HG02943 (cell line): ENCODE measurements around the gene SYNPO2L.
A peak's percentile ranks its signal among the peaks of the same experiment; 100 is the strongest.

Experiments
- ATAC-seq: cut with Tn5 transposase; IDR thresholded peaks from one replicate; pipeline ENCODE4 v1.9.1; 2021; ENCODE audit warnings: mild to moderate bottlenecking, low read depth, moderate library complexity; ENCODE audit not compliant: unreplicated experiment

The SYNPO2L gene

GRCh38 chr10:73649876-73650536 lies 5.8 kb downstream of the SYNPO2L start:
- no peak for ATAC-seq

- no peak for ATAC-seq
Measured at GRCh38 chr10:73648975-73649829, 6.6 kb downstream of the SYNPO2L start.

- no peak for ATAC-seq
Measured at GRCh38 chr10:73647875-73648651, 7.8 kb downstream of the SYNPO2L start.

GRCh38 chr10:73647211-73647874 lies 8.5 kb downstream of the SYNPO2L start:
- ATAC-seq, result no peak

GRCh38 chr10:73646598-73647041 lies 9.2 kb downstream of the SYNPO2L start:
- no peak for ATAC-seq

GRCh38 chr10:73645251-73645650 lies 10.6 kb downstream of the SYNPO2L start:
- ATAC-seq, result no peak

GRCh38 chr10:73644767-73645166 lies 11.1 kb downstream of the SYNPO2L start:
- ATAC-seq, result no peak

GRCh38 chr10:73644015-73644743 lies 11.7 kb downstream of the SYNPO2L start:
- no peak for ATAC-seq

- ATAC-seq, result no peak
Measured at GRCh38 chr10:73643362-73643761, 12.5 kb downstream of the SYNPO2L start.

GRCh38 chr10:73641328-73642060 lies 14.3 kb downstream of the SYNPO2L start, which contains the start of gene MYOZ1:
Gene MYOZ1 (minus strand): TSS chr10:73641474. CDS start chr10:73640017, 1,457 bp downstream.
- no peak for ATAC-seq

GRCh38 chr10:73639286-73639685 lies 16.5 kb downstream of the SYNPO2L start:
- ATAC-seq, result no peak

- ATAC-seq, result no peak
Measured at GRCh38 chr10:73635781-73636180, 20.0 kb downstream of the SYNPO2L start.

- no peak for ATAC-seq
Measured at GRCh38 chr10:73634421-73634820, 21.4 kb downstream of the SYNPO2L start.

- no peak for ATAC-seq
Measured at GRCh38 chr10:73629165-73629564, 26.7 kb downstream of the SYNPO2L start.

- ATAC-seq, result no peak
Measured at GRCh38 chr10:73628405-73628804, 27.4 kb downstream of the SYNPO2L start.

GRCh38 chr10:73627300-73627699 lies 28.5 kb downstream of the SYNPO2L start:
- ATAC-seq, result no peak

GRCh38 chr10:73625884-73626752 lies 29.7 kb downstream of the SYNPO2L start:
- ATAC-seq, result peak; percentile 95
